AG09309 (cell line): ENCODE measurements around the gene CDK16.

Source experiments
- DNase-seq: peaks from one replicate; pipeline ENCODE4 v3.0.0-alpha.2; 2010; ENCODE audit warnings: low read depth
- H3K4me3 ChIP-seq: 2 replicates; pipeline ENCODE4 v1.5.1; 2011; ENCODE audit warnings: mild to moderate bottlenecking, low read depth, low read length, moderate library complexity; ENCODE audit not compliant: control insufficient read depth
- CTCF ChIP-seq: IDR thresholded peaks from 2 replicates; pipeline ENCODE4 v1.5.1; 2011; ENCODE audit warnings: mild to moderate bottlenecking, low read depth, low read length, inconsistent platforms; ENCODE audit not compliant: insufficient read depth, control insufficient read depth; ENCODE audit errors: missing control alignments

The CDK16 gene

GRCh38 chrX:47210661-47211425 lies 7.6 kb upstream of the CDK16 start:
- H3K4me3 ChIP-seq, result no peak overlapping the region
- no peak for TF ChIP-seq CTCF
- no peak for DNase-seq

- TF ChIP-seq CTCF, result no peak
- H3K4me3 ChIP-seq, result no peak overlapping the region
- no peak for DNase-seq
These were observed 5.8 kb upstream of the CDK16 start for GRCh38 chrX:47212381-47213293.

- no peak overlapping the region for H3K4me3 ChIP-seq
- DNase-seq, result no peak
- no peak for TF ChIP-seq CTCF
These were observed 3.9 kb upstream of the CDK16 start for GRCh38 chrX:47214435-47215077.

- TF ChIP-seq CTCF, result no peak
- DNase-seq, result no peak
- H3K4me3 ChIP-seq, result no peak overlapping the region
These were observed 3.1 kb upstream of the CDK16 start for GRCh38 chrX:47215291-47215900.

- no peak overlapping the region for H3K4me3 ChIP-seq
- TF ChIP-seq CTCF, result no peak
- DNase-seq, result no peak
These were observed 2.0 kb upstream of the CDK16 start for GRCh38 chrX:47216393-47216925.
